ENCODE results near the gene DARS1.
A peak's percentile ranks its signal among the peaks of the same experiment; 100 is the strongest.
"Not testable (repeated sequence)": the region's sequence is repeated elsewhere in the genome, so short reads cannot be mapped to it uniquely, and the experiment has no call there.

Gene DARS1

GRCh38 chr2:135890149-135890548 is 95.3 kb downstream of the DARS1 start:
- no peak for DNase-seq (ENCODE audit: low read depth in 1 of 2, low spot score in 1 of 2)

DNA sequence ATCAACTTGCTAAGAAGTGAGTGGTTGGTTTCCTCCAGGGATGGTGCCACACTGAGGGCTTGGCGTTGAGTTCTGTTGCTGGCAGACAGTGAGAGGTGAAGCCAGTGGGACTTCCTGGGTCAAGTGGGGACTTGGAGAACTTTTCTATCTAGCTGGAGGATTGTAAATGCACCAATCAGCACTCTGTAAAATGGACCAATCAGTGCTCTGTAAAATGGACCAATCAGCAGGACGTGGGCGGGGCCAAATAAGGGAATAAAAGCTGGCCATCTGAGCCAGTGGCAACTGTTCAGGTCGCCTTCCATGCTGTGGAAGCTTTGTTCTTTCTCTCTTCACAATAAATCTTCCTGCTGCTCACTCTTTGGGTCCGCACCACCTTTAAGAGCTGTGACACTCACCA is 96.8 kb downstream of the DARS1 start:
- DNase-seq (ENCODE audit: low read depth in 1 of 2, low spot score in 1 of 2), result not testable (repeated sequence)

- DNase-seq (ENCODE audit: low read depth in 1 of 2, low spot score in 1 of 2), result no peak
These were observed 99.7 kb downstream of the DARS1 start for GRCh38 chr2:135885709-135886108.

DNA sequence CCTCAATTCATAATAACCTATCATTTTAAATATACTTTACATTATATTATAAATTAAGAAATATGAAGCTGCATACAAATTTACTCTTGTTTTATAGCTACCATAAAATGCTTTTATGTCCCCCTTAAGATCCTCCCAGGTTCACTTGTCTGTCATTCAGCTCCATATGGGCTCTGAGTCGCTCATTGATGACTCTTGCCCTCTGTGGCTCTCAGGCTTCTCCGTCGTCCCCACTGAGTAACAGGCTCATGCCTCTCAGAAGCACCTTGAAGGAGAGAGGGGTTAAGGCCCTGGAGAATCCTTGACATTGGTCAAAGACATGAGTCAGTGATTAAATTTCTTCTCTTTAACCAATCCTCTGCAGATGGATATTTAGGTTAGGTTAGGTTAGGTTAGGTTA is 103.0 kb downstream of the DARS1 start:
- no peak for DNase-seq (ENCODE audit: low read depth in 1 of 2, low spot score in 1 of 2)

DNA sequence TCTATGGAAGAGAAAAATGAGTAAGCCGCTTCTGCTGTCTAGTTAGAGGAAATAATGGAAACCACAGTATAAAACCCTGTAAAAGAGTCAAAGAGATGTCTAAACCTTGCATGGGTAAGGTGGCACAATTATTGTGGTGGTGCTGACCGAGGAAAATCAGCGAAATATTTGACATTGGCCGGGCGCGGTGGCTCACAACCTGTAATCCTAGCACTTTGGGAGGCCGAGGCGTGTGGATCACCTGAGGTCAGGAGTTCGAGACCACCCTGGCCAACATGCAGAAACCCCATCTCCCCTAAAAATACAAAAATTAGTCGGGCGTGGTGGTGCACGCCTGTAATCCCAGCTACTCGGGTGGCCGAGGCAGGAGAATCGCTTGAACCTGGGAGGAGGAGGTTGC is 108.7 kb downstream of the DARS1 start:
- DNase-seq (ENCODE audit: low read depth in 1 of 2, low spot score in 1 of 2), result not testable (repeated sequence)

DNA sequence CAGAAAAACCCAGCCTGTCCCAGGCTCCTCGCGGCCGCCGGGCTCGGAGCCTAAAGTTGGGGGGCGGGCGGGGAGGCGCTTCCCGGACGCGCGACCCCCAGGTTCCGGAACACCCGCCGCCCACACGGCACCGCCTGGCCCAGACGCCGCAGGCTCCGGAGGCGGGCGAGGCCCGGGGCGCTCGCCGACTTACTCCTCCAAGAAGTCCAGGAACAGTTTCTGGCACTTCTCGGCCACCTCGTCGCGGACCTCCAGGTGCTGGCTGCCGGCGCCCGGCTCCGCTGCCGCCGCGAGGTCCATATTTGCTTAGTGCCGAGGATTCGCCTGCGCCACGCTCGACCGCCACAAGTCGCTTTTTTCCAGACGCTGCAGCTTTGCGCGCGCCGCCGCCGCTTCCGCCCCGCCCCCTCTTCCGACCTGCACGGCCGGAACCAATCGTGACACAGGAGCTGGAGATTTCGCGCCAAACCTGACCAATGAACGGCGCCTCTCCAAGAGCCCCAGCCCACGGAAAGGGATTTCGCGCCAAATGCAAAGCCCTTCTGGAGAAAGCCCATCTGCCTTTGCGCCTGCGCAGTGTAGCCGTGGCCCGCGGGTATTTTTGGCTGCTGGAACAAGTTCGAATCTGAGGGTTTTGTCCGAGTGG is 109.2 kb downstream of the DARS1 start, which contains the start of gene MCM6:
MCM6 (minus strand) TSS at position 378 of the 646 bp plus-strand sequence; CDS start at position 300, 78 bp downstream.
- DNase-seq (ENCODE audit: low read depth in 1 of 2, low spot score in 1 of 2), result peak; percentile 96 to 99

- peak; percentile 51 to 72 for DNase-seq (ENCODE audit: low read depth in 1 of 2, low spot score in 1 of 2)
These were observed 109.8 kb downstream of the DARS1 start for GRCh38 chr2:135875491-135876065.

- DNase-seq (ENCODE audit: low read depth in 1 of 2, low spot score in 1 of 2), result no peak
These were observed 110.6 kb downstream of the DARS1 start for GRCh38 chr2:135874777-135875365.

GRCh38 chr2:135870571-135870970 is 114.9 kb downstream of the DARS1 start:
- no peak for DNase-seq (ENCODE audit: low read depth in 1 of 2, low spot score in 1 of 2)

DNA sequence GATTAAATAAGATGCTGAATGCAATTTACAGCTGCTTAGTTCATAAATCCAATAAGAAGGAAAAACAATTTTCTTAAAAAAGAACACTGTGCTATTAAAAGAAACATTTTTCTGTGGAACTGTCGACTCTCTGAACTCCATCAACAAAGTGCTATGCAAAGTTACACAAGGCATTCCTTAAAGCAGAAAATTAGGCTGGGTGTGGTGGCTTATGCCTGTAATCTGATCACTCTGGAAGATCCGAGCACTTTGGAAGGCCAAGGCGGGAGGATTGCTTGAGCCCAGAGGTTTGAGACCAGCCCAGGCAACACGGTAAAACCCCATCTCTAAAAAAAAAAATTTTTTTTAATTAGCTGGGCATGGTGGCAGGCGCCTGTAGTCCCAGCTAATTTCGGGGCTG is 122.2 kb downstream of the DARS1 start:
- DNase-seq (ENCODE audit: low read depth in 1 of 2, low spot score in 1 of 2), result no peak

GRCh38 chr2:135862718-135863117 is 122.7 kb downstream of the DARS1 start:
- no peak for DNase-seq (ENCODE audit: low read depth in 1 of 2, low spot score in 1 of 2)

Data from activated CD4-positive, alpha-beta T cell treated with anti-CD3 and anti-CD28 coated beads, Interleukin-2, amount 50 U/mL, for 24 hours (primary cell).